Muscle layer of colon (tissue), 2 donors: ENCODE results near the gene CCL22.

Experiments
- H3K27ac ChIP-seq: one replicate; pipeline ENCODE4 v1.7.0; 2013; ENCODE audit warnings: low read depth, mild to moderate bottlenecking, low read length, moderate library complexity
- H3K27me3 ChIP-seq, 2 donors: one replicate each; pipeline ENCODE4 v1.7.0; 2013; ENCODE audit warnings: low read length in 2 of 2, mild to moderate bottlenecking in 2 of 2; ENCODE audit not compliant: insufficient read depth in 2 of 2, control insufficient read depth in 1 of 2
- H3K36me3 ChIP-seq: one replicate; pipeline ENCODE4 v1.7.0; 2013; ENCODE audit warnings: mild to moderate bottlenecking, low read length; ENCODE audit not compliant: insufficient read depth
- H3K4me1 ChIP-seq: one replicate; pipeline ENCODE4 v1.7.0; 2013; ENCODE audit warnings: mild to moderate bottlenecking, low read length; ENCODE audit not compliant: insufficient read depth
- H3K4me3 ChIP-seq, 2 donors: one replicate each; pipeline ENCODE4 v1.7.0; 2013; ENCODE audit warnings: low read length in 2 of 2, low read depth in 1 of 2, mild to moderate bottlenecking in 1 of 2, moderate library complexity in 1 of 2
- H3K9ac ChIP-seq: one replicate; pipeline ENCODE4 v1.7.0; 2013; ENCODE audit warnings: low read length
- H3K9me3 ChIP-seq: one replicate; pipeline ENCODE4 v1.7.0; 2013; ENCODE audit warnings: mild to moderate bottlenecking, low read length
- donor health status: abdominal sarcoma.
- donor health status: Adenocarcinoma of cecum.

Gene CCL22

GRCh38 chr16:57405097-57405496, 46.5 kb downstream of the CCL22 start:
- no peaks in the 10 kb centered on the region for H3K9me3 ChIP-seq
- no peak overlapping the region for H3K9ac ChIP-seq
- H3K4me1 ChIP-seq: no peaks in the 10 kb centered on the region
- no peak overlapping the region for H3K4me3 ChIP-seq
- H3K27me3 ChIP-seq: no peaks in the 10 kb centered on the region
- H3K36me3 ChIP-seq: no peaks in the 10 kb centered on the region
- no peak overlapping the region for H3K27ac ChIP-seq

- Histone ChIP-seq H3K4me3 (no peak overlapping the region), H3K27ac (no peak overlapping the region), H3K9ac (no peak overlapping the region), H3K4me1 (no peaks in the 10 kb centered on the region), H3K36me3 (no peaks in the 10 kb centered on the region), H3K9me3 (no peaks in the 10 kb centered on the region), H3K27me3 (no peaks in the 10 kb centered on the region)
Measured at GRCh38 chr16:57406881-57407280, 48.3 kb downstream of the CCL22 start.

GRCh38 chr16:57407521-57408353, 49.2 kb downstream of the CCL22 start:
- Histone ChIP-seq H3K4me3 (no peak overlapping the region), H3K4me1 (no peaks in the 10 kb centered on the region), H3K36me3 (no peaks in the 10 kb centered on the region), H3K27ac (no peak overlapping the region), H3K27me3 (no peaks in the 10 kb centered on the region), H3K9me3 (no peaks in the 10 kb centered on the region), H3K9ac (no peak overlapping the region)

GRCh38 chr16:57409065-57409464, 50.5 kb downstream of the CCL22 start:
- Histone ChIP-seq H3K4me1 (no peaks in the 10 kb centered on the region), H3K9me3 (no peaks in the 10 kb centered on the region), H3K36me3 (no peaks in the 10 kb centered on the region), H3K4me3 (no peak overlapping the region), H3K27me3 (no peaks in the 10 kb centered on the region), H3K27ac (no peak overlapping the region), H3K9ac (no peak overlapping the region)

GRCh38 chr16:57409870-57410587, 51.4 kb downstream of the CCL22 start:
- Histone ChIP-seq H3K27ac (no peak overlapping the region), H3K9ac (no peak overlapping the region), H3K9me3 (no peaks in the 10 kb centered on the region), H3K4me3 (no peak overlapping the region), H3K27me3 (no peaks in the 10 kb centered on the region), H3K4me1 (no peaks in the 10 kb centered on the region), H3K36me3 (no peaks in the 10 kb centered on the region)

GRCh38 chr16:57411362-57411976, 52.9 kb downstream of the CCL22 start:
- H3K4me1 ChIP-seq: peaks cover under 1% of the 10 kb centered on the region
- no peak overlapping the region for H3K27ac ChIP-seq
- no peaks in the 10 kb centered on the region for H3K9me3 ChIP-seq
- H3K4me3 ChIP-seq: no peak overlapping the region
- no peak overlapping the region for H3K9ac ChIP-seq
- no peaks in the 10 kb centered on the region for H3K36me3 ChIP-seq
- H3K27me3 ChIP-seq: no peaks in the 10 kb centered on the region

GRCh38 chr16:57412584-57412983, 54.0 kb downstream of the CCL22 start:
- Histone ChIP-seq H3K9me3 (no peaks in the 10 kb centered on the region), H3K27me3 (no peaks in the 10 kb centered on the region), H3K9ac (no peak overlapping the region), H3K36me3 (no peaks in the 10 kb centered on the region), H3K27ac (no peak overlapping the region), H3K4me3 (no peak overlapping the region), H3K4me1 (peaks cover 10% of the 10 kb centered on the region)

GRCh38 chr16:57413301-57413730, 54.7 kb downstream of the CCL22 start:
- no peak overlapping the region for H3K27ac ChIP-seq
- H3K4me3 ChIP-seq: no peak overlapping the region
- peaks cover 10% of the 10 kb centered on the region for H3K4me1 ChIP-seq
- H3K36me3 ChIP-seq: no peaks in the 10 kb centered on the region
- no peaks in the 10 kb centered on the region for H3K27me3 ChIP-seq
- H3K9me3 ChIP-seq: no peaks in the 10 kb centered on the region
- H3K9ac ChIP-seq: no peak overlapping the region

- H3K9me3 ChIP-seq: no peaks in the 10 kb centered on the region
- no peaks in the 10 kb centered on the region for H3K36me3 ChIP-seq
- no peak overlapping the region for H3K4me3 ChIP-seq
- H3K4me1 ChIP-seq: peaks cover 13% of the 10 kb centered on the region
- no peaks in the 10 kb centered on the region for H3K27me3 ChIP-seq
- H3K9ac ChIP-seq: no peak overlapping the region
- H3K27ac ChIP-seq: no peak overlapping the region
Measured at GRCh38 chr16:57413733-57414132, 55.1 kb downstream of the CCL22 start.
